Hepatocyte (in vitro differentiated cells): ENCODE data around the gene ADAD2. TPM values are rescaled to one million over a fixed set of nuclear protein-coding genes. Genes with fewer than 3 reads are reported as not detected.
A peak's percentile ranks its signal among the peaks of the same experiment; 100 is the strongest.

Experiments used
- DNase-seq: peaks from one replicate; pipeline ENCODE4 v3.0.0-alpha.2; 2016; ENCODE audit warnings: low spot score
- H2AFZ ChIP-seq: fragments of 200-600 bp; sonication (generic); 2 replicates; pipeline ENCODE4 v1.6.0; 2016; ENCODE audit warnings: antibody characterized with exemption, mild to moderate bottlenecking
- H3K27ac ChIP-seq: fragments of 200-600 bp; sonication (generic); 2 replicates; pipeline ENCODE4 v1.5.1; 2016; ENCODE audit warnings: mild to moderate bottlenecking
- H3K27me3 ChIP-seq: fragments of 200-600 bp; sonication (generic); 2 replicates; pipeline ENCODE4 v1.6.1; 2016
- H3K36me3 ChIP-seq: fragments of 200-600 bp; sonication (generic); replicated peaks from 2 replicates; pipeline ENCODE4 v1.5.1; 2016; ENCODE audit warnings: low read depth; ENCODE audit not compliant: insufficient read depth
- H3K4me1 ChIP-seq: fragments of 200-600 bp; sonication (generic); 2 replicates; pipeline ENCODE4 v1.5.1; 2016; ENCODE audit warnings: mild to moderate bottlenecking, moderate library complexity; ENCODE audit not compliant: insufficient read depth
- H3K4me2 ChIP-seq: fragments of 200-600 bp; sonication (generic); 2 replicates; pipeline ENCODE4 v1.6.0; 2016
- H3K4me3 ChIP-seq: fragments of 200-600 bp; sonication (generic); 2 replicates; pipeline ENCODE4 v1.5.1; 2016; ENCODE audit warnings: mild to moderate bottlenecking
- H3K79me2 ChIP-seq: fragments of 200-600 bp; sonication (generic); 2 replicates; pipeline ENCODE4 v1.6.0; 2017; ENCODE audit warnings: mild to moderate bottlenecking
- H3K9me2 ChIP-seq: fragments of 200-600 bp; sonication (generic); replicated peaks from 2 replicates; pipeline ENCODE4 v1.6.0; 2017; ENCODE audit warnings: mild to moderate bottlenecking; ENCODE audit not compliant: insufficient read depth
- H3K9me3 ChIP-seq: fragments of 200-600 bp; sonication (generic); 2 replicates; pipeline ENCODE4 v1.5.1; 2016; ENCODE audit warnings: low read depth, mild to moderate bottlenecking
- H4K20me1 ChIP-seq: fragments of 200-600 bp; sonication (generic); 2 replicates; pipeline ENCODE4 v1.6.0; 2016; ENCODE audit warnings: mild to moderate bottlenecking; ENCODE audit not compliant: insufficient read depth, poor library complexity, severe bottlenecking
- EZH2 ChIP-seq: fragments of 200-600 bp; sonication (generic); IDR thresholded peaks from 2 replicates; pipeline ENCODE4 v1.6.1; 2016; ENCODE audit warnings: antibody characterized with exemption, mild to moderate bottlenecking, borderline replicate concordance
- EZH2phosphoT487 ChIP-seq: fragments of 200-600 bp; sonication (generic); IDR thresholded peaks from one replicate; pipeline ENCODE4 v1.6.1; 2018; ENCODE audit warnings: antibody characterized with exemption, mild to moderate bottlenecking, low read depth, moderate library complexity; ENCODE audit not compliant: unreplicated experiment, severe bottlenecking
- WGBS: methylation state at CpG from one replicate; pipeline ENCODE4 v1.1.6; 2016; ENCODE audit warnings: low lambda C conversion rate; ENCODE audit errors: missing lambda C conversion rate; 5-methylcytosine and 5-hydroxymethylcytosine counted together
- polyA plus RNA-seq: library from polyadenylated mRNA; unstranded; fragments of >200 nt; fragmentation: Nextera tagmentation; extraction: Ambion mirVana; gene quantifications from 2 replicates; pipeline ENCODE4 v1.2.1, GENCODE V29; 2016
- total RNA-seq: library from RNA; depleted of rRNA; stranded (reverse); fragments of >200 nt; gene quantifications from 2 replicates; pipeline ENCODE4 v1.2.3, GENCODE V29; 2014
- TF ChIP-seq, protein P1 (sequence below): fragments of 200-600 bp; sonication (generic); IDR thresholded peaks from 2 replicates; pipeline ENCODE4 v1.5.1; 2016; ENCODE audit warnings: antibody characterized with exemption, mild to moderate bottlenecking; ENCODE audit not compliant: poor library complexity

ADAD2 gene
- total and polyA plus RNA-seq, 2 experiments from 2014 or later, result 0.30 TPM; not detected in 1

DNA sequence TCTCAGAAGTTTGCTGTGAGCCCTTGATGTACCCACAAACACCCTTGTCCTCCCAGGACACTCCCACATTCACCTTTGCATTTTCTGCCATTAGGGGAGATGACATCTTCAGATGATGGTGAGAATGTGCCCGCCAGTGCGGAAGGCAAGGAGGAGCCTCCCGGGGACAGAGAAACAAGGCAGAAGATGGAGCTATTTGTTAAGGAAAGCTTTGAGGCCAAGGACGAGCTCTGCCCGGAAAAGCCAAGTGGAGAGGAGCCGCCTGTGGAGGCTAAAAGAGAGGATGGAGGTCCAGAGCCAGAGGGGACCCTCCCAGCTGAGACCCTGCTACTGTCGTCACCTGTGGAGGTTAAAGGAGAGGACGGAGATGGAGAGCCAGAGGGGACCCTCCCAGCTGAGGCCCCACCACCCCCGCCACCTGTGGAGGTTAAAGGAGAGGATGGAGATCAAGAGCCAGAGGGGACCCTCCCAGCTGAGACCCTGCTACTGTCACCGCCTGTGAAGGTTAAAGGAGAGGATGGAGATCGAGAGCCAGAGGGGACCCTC, 21.1 kb upstream of the ADAD2 start:
- H3K4me1 ChIP-seq, result no peaks in the 10 kb centered on the region
- no peak for DNase-seq
- TF ChIP-seq EZH2phosphoT487 (no peak), EZH2 (no peak)
- TF ChIP-seq, protein P1, sequence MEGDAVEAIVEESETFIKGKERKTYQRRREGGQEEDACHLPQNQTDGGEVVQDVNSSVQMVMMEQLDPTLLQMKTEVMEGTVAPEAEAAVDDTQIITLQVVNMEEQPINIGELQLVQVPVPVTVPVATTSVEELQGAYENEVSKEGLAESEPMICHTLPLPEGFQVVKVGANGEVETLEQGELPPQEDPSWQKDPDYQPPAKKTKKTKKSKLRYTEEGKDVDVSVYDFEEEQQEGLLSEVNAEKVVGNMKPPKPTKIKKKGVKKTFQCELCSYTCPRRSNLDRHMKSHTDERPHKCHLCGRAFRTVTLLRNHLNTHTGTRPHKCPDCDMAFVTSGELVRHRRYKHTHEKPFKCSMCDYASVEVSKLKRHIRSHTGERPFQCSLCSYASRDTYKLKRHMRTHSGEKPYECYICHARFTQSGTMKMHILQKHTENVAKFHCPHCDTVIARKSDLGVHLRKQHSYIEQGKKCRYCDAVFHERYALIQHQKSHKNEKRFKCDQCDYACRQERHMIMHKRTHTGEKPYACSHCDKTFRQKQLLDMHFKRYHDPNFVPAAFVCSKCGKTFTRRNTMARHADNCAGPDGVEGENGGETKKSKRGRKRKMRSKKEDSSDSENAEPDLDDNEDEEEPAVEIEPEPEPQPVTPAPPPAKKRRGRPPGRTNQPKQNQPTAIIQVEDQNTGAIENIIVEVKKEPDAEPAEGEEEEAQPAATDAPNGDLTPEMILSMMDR, result no peak
- H3K9me3 ChIP-seq, result no peaks in the 10 kb centered on the region
- no peaks in the 10 kb centered on the region for H3K79me2 ChIP-seq
- H3K4me2 ChIP-seq, result no peak overlapping the region
- no peaks in the 10 kb centered on the region for H3K36me3 ChIP-seq
- H4K20me1 ChIP-seq, result no peaks in the 10 kb centered on the region
- H3K27me3 ChIP-seq, result no peaks in the 10 kb centered on the region
- 76% methylated on average over 11 of the region's 11 CpGs for WGBS
- H3K27ac ChIP-seq, result no peak overlapping the region
- H3K4me3 ChIP-seq, result no peak overlapping the region
- no peak overlapping the region for H2AFZ ChIP-seq
- no peaks in the 10 kb centered on the region for H3K9me2 ChIP-seq

DNA sequence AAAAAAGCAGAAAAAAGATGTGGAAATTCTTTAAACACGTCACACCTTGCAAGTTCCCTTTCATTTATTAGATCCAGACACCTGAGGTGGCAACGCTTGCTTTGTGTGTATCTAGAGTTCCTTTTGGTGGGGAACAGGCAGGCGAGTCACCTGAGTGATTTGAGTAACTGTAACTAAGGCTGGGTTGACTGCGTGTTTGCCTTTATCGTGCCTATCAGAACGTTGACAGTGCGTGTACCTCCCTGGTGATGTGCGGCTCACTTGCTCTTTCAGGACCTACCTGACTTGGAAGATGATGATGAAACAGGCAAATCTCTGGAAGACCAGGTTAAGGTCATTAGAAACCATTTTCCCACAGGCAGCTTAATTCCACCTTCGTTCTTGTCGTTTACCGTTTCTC, 16.6 kb upstream of the ADAD2 start:
- H3K27me3 ChIP-seq, result no peaks in the 10 kb centered on the region
- H3K27ac ChIP-seq, result no peak overlapping the region
- H2AFZ ChIP-seq, result no peak overlapping the region
- H3K4me3 ChIP-seq, result no peak overlapping the region
- H3K36me3 ChIP-seq, result no peaks in the 10 kb centered on the region
- no peaks in the 10 kb centered on the region for H4K20me1 ChIP-seq
- DNase-seq, result no peak
- 81% methylated on average over 11 of the region's 11 CpGs for WGBS
- no peaks in the 10 kb centered on the region for H3K9me2 ChIP-seq
- H3K4me2 ChIP-seq, result no peak overlapping the region
- H3K4me1 ChIP-seq, result peaks cover 15% of the 10 kb centered on the region
- no peaks in the 10 kb centered on the region for H3K9me3 ChIP-seq
- TF ChIP-seq, protein P1, result no peak
- no peak for TF ChIP-seq EZH2phosphoT487
- TF ChIP-seq EZH2, result no peak
- no peaks in the 10 kb centered on the region for H3K79me2 ChIP-seq

DNA sequence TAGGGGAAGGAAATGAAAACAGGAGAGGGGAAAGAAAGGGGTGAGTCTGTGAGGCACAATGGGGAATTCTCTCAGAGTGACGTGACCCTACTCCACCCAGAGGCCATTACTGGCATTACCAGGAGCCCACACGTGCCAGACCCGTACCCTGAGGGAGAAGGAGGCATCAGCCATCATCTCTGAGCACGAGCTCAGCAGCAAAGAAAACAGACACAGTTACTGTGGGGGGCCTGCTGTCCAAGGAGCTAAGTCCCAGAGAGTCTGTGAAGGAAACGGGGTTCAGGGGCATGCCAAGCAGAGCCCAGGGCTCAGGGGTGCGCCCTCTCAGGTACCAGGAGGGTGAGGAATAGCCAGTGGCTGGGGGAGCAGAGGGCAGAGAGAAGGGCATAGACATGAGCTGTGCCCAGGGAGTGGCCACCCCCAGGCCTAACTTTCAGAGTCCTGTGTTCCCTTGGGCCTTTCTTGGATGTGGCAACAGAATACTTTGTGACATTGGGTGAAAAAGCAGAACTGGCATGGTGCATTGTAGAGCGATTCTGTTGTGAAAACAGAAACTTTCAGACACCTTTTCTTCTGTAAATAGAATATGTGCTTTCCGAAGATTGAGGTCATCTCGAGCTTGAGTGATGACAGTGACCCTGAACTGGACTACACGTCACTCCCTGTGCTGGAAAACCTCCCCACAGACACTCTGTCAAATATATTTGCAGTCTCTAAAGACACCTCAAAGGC, 15.4 kb upstream of the ADAD2 start:
- no peaks in the 10 kb centered on the region for H3K9me2 ChIP-seq
- no peak overlapping the region for H3K4me2 ChIP-seq
- no peak overlapping the region for H3K27ac ChIP-seq
- DNase-seq, result peak; percentile 80
- H4K20me1 ChIP-seq, result no peaks in the 10 kb centered on the region
- H3K4me1 ChIP-seq, result peaks cover 15% of the 10 kb centered on the region
- H3K36me3 ChIP-seq, result no peaks in the 10 kb centered on the region
- no peaks in the 10 kb centered on the region for H3K79me2 ChIP-seq
- H2AFZ ChIP-seq, result no peak overlapping the region
- TF ChIP-seq, protein P1, result peak; percentile 65
- no peak for TF ChIP-seq EZH2
- no peak for TF ChIP-seq EZH2phosphoT487
- H3K27me3 ChIP-seq, result no peaks in the 10 kb centered on the region
- no peak overlapping the region for H3K4me3 ChIP-seq
- 44% methylated on average over 10 of the region's 10 CpGs for WGBS
- H3K9me3 ChIP-seq, result no peaks in the 10 kb centered on the region
